Progenitor cell of endocrine pancreas (in vitro differentiated cells): ENCODE results near the gene KLHDC8B. TPM values are rescaled to one million over a fixed set of nuclear protein-coding genes. Genes with fewer than 3 reads are reported as not detected.

Experiments used
- DNase-seq: peaks from one replicate; pipeline ENCODE4 v3.0.0; 2021; ENCODE audit warnings: low spot score; ENCODE audit not compliant: unreplicated experiment
- H3K27ac Mint-ChIP-seq: 2 replicates; pipeline ENCODE4 v1.8.0; 2021; ENCODE audit warnings: mild to moderate bottlenecking, moderate library complexity, mixed read lengths
- H3K27me3 Mint-ChIP-seq: 2 replicates; pipeline ENCODE4 v1.8.0; 2021; ENCODE audit warnings: mixed read lengths
- H3K36me3 Mint-ChIP-seq: 2 replicates; pipeline ENCODE4 v1.8.0; 2022; ENCODE audit warnings: mixed read lengths; ENCODE audit not compliant: insufficient read depth
- H3K4me1 Mint-ChIP-seq: 2 replicates; pipeline ENCODE4 v1.8.0; 2021; ENCODE audit warnings: low read depth, mixed read lengths
- H3K4me3 Mint-ChIP-seq: 2 replicates; pipeline ENCODE4 v1.8.0; 2021; ENCODE audit warnings: low read depth, mild to moderate bottlenecking, moderate library complexity, mixed read lengths
- H3K9me3 Mint-ChIP-seq: 2 replicates; pipeline ENCODE4 v1.8.0; 2021; ENCODE audit warnings: low read depth, mixed read lengths
- total RNA-seq: library from RNA; stranded (reverse); gene quantifications from 2 replicates; pipeline ENCODE4 v1.2.1, GENCODE V29; 2021
- TF ChIP-seq, protein P1 (sequence below): fragments of 200-600 bp; sonication (generic); IDR thresholded peaks from one replicate; pipeline ENCODE4 v1.5.0; 2021; ENCODE audit warnings: antibody characterized with exemption, mild to moderate bottlenecking; ENCODE audit not compliant: unreplicated experiment

Gene KLHDC8B
- total RNA-seq, 1 donor from 2014 or later: 41.4 TPM

DNA sequence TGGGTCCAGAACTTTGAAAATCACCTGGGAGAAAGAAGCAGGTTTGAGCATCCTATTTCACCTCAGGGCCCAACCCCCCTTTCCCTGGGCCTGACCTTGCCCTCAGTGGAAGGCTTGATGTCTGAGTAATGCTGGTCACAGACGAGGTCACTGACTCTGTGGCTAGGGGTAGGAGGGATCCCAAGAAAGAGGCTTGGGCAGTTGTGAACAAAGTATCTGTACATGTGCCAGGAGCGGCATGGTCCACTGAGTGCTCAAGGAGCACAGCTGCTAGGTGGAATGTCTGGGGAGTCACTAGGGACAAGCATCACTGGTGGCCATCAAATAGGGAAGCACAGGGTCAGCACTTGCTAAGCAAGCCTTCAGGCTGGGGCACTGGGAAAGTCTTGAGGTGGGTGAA, 12.6 kb upstream of the KLHDC8B start:
- TF ChIP-seq, protein P1, sequence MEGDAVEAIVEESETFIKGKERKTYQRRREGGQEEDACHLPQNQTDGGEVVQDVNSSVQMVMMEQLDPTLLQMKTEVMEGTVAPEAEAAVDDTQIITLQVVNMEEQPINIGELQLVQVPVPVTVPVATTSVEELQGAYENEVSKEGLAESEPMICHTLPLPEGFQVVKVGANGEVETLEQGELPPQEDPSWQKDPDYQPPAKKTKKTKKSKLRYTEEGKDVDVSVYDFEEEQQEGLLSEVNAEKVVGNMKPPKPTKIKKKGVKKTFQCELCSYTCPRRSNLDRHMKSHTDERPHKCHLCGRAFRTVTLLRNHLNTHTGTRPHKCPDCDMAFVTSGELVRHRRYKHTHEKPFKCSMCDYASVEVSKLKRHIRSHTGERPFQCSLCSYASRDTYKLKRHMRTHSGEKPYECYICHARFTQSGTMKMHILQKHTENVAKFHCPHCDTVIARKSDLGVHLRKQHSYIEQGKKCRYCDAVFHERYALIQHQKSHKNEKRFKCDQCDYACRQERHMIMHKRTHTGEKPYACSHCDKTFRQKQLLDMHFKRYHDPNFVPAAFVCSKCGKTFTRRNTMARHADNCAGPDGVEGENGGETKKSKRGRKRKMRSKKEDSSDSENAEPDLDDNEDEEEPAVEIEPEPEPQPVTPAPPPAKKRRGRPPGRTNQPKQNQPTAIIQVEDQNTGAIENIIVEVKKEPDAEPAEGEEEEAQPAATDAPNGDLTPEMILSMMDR: no peak
- Mint-ChIP-seq H3K4me3 (no peak overlapping the region), H3K27ac (peak overlapping the region; percentile 56), H3K27me3 (no peaks in the 10 kb centered on the region), H3K36me3 (no peaks in the 10 kb centered on the region), H3K9me3 (no peaks in the 10 kb centered on the region), H3K4me1 (peaks cover 4% of the 10 kb centered on the region)
- DNase-seq: no peak

DNA sequence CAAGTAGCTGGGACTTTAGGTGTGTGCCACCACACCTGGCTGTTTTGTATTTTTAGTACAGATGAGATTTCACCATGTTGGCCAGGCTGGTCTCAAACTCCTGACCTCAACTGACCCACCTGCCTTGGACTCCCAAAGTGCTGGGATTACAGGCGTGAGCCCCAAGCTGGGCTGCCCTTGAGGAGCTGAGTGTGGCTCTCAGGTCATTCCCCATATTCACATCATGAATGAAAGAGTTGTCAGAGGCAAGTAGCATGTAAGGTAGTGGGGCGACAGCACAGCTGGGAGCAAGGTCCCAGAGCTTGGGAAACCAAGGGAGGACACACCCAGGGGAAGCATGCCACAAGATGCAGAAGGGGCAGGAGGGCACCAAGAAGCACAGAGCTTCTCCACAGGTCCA, 10.2 kb upstream of the KLHDC8B start:
- Mint-ChIP-seq H3K27ac (no peak overlapping the region), H3K9me3 (no peaks in the 10 kb centered on the region), H3K27me3 (no peaks in the 10 kb centered on the region), H3K36me3 (peaks cover 1% of the 10 kb centered on the region), H3K4me1 (peaks cover 12% of the 10 kb centered on the region), H3K4me3 (no peak overlapping the region)
- TF ChIP-seq, protein P1: no peak
- DNase-seq: no peak

DNA sequence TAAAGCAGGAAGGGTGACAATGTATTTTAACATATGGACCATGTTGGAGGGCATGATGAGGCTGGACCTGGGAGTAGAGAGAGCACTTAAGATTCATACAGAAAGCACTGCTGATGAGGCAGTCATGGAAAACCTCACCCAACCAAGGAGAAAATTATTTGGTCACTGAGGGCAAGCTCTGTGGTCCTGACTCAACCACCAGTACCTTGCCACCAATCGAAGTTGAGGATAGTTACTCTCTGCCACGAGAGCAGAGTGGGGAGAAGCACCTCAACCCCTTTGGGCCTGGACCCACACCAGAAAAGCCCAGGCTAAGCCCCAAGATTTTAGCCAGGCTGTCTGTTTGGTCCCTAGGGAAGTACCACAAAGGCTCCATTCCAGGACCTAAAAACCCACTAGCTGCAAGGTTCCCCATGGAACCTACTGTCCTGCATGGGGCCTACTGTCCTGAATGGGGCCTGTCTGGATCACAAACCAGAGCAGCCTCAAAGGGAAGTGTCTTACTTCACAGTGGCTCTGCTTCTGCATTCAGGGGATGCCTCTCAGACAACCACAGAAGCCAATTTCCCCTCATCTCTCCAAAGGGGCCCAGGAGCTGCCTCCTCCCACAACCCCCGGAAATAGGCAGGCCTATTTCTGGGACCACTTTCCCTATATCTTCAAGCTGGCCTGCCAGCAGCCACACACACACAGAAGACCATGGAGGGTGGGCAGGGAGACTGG, 9.4 kb upstream of the KLHDC8B start:
- Mint-ChIP-seq H3K4me3 (no peak overlapping the region), H3K4me1 (peaks cover 12% of the 10 kb centered on the region), H3K9me3 (no peaks in the 10 kb centered on the region), H3K36me3 (peaks cover 1% of the 10 kb centered on the region), H3K27me3 (no peaks in the 10 kb centered on the region), H3K27ac (no peak overlapping the region)
- DNase-seq: no peak
- TF ChIP-seq, protein P1: no peak

DNA sequence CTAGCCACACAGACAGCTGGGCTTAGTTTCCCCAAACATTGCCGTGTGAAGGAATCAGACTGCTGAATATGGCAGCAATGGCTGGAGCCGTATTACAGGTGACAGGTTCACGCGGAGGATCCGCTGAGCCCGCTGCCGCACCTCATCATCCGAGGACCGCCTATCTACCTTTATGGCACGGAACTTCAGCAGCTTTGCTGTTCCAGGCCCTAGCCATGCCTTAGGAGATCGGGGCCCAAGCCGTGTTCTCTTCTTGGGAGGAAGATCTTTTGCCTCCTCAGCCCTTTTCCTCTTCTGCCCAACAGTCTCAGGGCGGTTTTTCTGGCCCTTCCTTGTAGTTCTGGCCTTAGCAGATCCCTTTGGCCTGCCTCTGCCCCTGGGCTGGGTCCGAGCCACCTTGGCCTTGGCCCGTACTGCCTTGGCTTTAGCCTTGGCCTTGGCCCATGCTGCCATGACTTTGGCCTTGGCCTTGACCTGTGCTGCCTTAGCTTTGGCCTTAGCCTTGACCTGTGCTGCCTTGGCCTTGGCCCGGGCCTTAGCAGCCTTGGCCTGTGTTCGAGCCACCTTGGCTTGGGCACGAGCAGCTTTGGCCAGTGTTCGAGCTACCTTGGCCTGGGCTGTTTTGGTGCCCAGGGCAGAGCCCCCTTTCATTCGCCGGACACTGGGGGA, 8.5 kb upstream of the KLHDC8B start:
- Mint-ChIP-seq H3K9me3 (no peaks in the 10 kb centered on the region), H3K4me1 (peaks cover 12% of the 10 kb centered on the region), H3K27ac (no peak overlapping the region), H3K27me3 (peaks cover 2% of the 10 kb centered on the region), H3K36me3 (peaks cover 1% of the 10 kb centered on the region), H3K4me3 (no peak overlapping the region)
- DNase-seq: no peak
- TF ChIP-seq, protein P1: no peak

DNA sequence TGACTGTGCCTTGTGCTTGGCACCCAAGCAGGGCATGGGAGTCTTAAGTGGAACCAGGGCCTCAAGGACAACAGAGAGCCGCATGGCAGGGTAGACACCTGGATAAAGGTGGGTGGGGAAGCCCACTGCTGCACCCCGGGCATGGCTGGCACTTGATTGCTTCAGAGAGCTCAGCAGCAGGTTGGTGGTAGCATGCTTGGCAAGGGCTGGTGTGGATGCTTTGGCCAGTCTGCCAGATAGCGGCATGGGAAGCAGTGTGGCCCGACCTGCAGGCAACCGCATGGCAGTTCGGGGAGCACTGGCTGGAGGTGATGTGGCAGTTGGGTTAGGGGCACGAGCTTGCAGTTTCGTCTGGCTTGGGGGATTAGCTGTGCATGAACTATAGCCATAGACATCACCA, 7.8 kb upstream of the KLHDC8B start:
- no peaks in the 10 kb centered on the region for H3K9me3 Mint-ChIP-seq
- no peak overlapping the region for H3K27ac Mint-ChIP-seq
- H3K4me3 Mint-ChIP-seq: no peak overlapping the region
- TF ChIP-seq, protein P1: no peak
- peaks cover 1% of the 10 kb centered on the region for H3K36me3 Mint-ChIP-seq
- peaks cover 9% of the 10 kb centered on the region for H3K4me1 Mint-ChIP-seq
- no peak for DNase-seq
- peaks cover 5% of the 10 kb centered on the region for H3K27me3 Mint-ChIP-seq
